Head of caudate nucleus (tissue), 42 donors: Measurements from ENCODE around the gene ALKBH5.

ENCODE experiments used
- DNase-seq, 42 donors: peaks; one replicate each; pipeline versions ENCODE4 v3.0.0 to v3.0.0-alpha.2; 2020 to 2021; ENCODE audit warnings: mixed read lengths in 7 of 42
- intact Hi-C: fragments of 100-400 bp; cut with DNase I; formaldehyde crosslinking; loops from one replicate; pipeline ENCODE4 v1.15.0; 2022

ALKBH5 gene

DNA sequence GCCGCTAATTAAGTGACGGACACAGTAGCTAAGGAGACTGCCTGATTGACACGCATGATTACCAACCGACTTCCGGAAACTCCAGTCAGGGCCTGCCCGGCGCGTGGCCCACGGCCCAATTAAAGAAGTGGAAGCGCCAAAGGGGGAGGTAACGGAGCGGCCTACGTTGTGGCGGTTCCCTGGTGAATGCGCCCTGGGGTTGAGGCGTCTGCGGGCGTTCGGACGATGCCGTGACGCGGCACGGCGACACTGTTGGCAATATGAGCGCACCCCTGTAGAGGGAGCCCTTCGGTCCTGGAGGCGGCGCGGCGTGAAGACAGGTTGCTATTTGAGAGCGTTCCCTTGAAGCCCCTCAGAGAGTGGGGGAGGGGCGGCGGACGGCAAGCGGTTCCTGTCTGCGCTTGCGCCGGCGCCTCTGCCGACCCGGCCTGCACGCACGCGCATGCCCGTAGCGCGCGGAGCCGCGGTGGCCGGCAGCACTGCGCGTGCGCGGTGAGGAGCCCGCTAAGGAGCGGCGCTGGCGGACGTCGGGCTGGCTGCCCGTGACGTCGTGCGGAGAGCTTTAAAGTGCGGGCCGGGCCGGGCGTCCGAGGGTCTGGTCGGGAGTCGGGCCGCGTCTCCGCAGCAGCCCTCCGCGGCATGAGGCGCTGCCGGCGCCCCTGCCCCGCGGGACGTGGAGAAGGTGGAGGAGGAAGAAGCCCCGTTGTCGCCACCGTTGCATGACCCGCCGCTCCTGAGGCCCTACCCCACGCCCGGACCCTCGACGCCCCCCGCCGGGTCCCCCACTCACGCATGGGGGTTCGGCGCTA lies at the start of gene ALKBH5:
Gene ALKBH5, plus strand, starts transcription at position 495 of the 809 bp plus-strand sequence. CDS start 416 bp downstream, outside the sequence.
- intact Hi-C loops, result loop anchor here (10.0 kb wide), 1 partner anchor 131 kb away; the partner anchor contains the start of genes SMCR8 and TOP3A

GRCh38 chr17:18136357-18136756 lies 47.3 kb upstream of the ALKBH5 start:
- no peak for DNase-seq
- intact Hi-C loops, result no loop called here

More for the DNA sequence above, at the start of gene ALKBH5:
- peak; percentile 94 to 99 (median 98) for DNase-seq

GRCh38 chr17:18138065-18138749 lies 45.4 kb upstream of the ALKBH5 start:
- no peak for DNase-seq

DNA sequence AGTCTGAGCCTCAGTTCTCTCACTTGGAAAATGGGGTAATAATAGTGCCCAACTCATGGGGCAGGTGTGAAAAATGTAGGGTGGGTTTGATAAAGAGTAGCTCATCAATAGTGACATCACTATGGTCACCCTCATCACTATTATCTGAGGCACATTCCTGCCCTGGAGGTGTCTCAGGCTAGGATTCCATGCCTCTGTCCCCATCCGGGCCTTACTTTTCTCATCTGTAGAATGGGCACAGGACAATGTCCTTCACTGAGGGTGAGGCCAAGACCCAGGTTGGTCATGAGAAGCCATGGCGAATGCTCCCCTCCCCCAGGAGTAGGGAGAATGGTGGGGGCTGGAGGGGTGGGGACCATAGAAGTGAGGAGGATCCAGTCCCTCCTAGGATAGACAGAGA lies 44.5 kb upstream of the ALKBH5 start:
- DNase-seq, result no peak
- intact Hi-C loops, result no loop called here

More at GRCh38 chr17:18138065-18138749, 45.4 kb upstream of the ALKBH5 start:
- intact Hi-C loops, result no loop called here

GRCh38 chr17:18139498-18139897 lies 44.1 kb upstream of the ALKBH5 start:
- intact Hi-C loops, result no loop called here
- no peak for DNase-seq

DNA sequence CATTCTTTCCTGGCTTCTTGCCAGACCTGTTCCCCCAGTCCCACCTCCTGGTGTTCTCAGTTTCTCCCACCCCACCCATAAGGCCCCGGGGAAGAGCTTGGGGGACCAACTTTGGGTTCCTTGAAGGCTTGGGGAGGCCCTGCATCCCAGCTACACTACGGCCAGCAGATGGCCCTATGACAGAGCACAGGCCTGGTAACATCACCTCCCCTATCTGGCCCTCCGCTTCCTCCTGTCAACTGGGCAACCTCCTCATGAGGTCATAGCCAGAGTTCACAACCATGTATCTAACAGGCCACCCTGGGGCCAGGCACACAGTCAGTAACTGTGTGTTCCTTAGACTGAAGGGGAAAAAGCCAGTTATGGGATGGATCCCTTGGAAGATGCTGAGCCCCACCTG lies 43.7 kb upstream of the ALKBH5 start:
- intact Hi-C loops, result no loop called here

DNA sequence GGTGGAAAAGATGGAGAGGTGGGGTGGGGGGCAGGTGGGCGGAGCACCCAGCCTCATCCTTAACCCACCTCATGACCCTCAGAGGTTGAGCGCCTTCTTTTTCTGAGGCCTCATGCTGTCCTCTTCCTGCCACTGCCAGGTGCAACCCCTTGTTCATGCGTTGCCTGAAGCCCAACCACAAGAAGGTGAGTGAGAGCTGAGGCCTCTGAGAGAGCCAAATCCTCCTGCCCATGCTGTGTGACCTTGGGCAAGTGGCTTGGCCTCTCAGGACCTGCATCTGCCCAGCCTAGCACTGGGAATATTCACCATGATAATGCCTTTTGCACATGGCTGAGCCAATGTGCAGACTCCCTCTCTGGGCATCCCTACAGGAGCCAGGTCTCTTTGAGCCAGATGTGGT lies 43.0 kb upstream of the ALKBH5 start:
- intact Hi-C loops, result no loop called here

More for the DNA sequence above, 43.7 kb upstream of the ALKBH5 start:
- DNase-seq, result no peak

GRCh38 chr17:18141210-18141803 lies 42.3 kb upstream of the ALKBH5 start:
- peak in 20 of 42 donors; percentile 13 to 80 (median 48) for DNase-seq
- intact Hi-C loops, result no loop called here

More for the DNA sequence above, 43.0 kb upstream of the ALKBH5 start:
- no peak for DNase-seq

DNA sequence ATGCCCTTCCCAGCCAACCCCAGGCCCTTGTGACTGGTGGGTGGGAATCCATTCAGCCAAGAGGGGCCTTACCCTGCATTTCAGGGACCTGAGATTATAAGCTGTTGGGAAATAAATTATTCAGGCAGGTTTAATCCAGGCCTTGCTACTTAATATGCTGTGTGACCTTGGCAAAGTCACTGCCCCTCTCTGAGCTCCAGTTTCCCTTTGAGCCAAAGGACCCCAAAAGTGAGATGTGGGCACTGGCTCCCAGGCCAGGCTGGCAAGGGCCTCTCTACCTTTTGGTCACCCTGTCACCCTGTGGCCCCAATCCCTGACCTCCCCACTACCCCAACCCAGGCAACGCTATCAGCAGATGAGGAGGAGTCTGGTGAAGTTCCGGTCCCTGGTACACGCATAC lies 41.2 kb upstream of the ALKBH5 start:
- no peak for DNase-seq
- intact Hi-C loops, result no loop called here

DNA sequence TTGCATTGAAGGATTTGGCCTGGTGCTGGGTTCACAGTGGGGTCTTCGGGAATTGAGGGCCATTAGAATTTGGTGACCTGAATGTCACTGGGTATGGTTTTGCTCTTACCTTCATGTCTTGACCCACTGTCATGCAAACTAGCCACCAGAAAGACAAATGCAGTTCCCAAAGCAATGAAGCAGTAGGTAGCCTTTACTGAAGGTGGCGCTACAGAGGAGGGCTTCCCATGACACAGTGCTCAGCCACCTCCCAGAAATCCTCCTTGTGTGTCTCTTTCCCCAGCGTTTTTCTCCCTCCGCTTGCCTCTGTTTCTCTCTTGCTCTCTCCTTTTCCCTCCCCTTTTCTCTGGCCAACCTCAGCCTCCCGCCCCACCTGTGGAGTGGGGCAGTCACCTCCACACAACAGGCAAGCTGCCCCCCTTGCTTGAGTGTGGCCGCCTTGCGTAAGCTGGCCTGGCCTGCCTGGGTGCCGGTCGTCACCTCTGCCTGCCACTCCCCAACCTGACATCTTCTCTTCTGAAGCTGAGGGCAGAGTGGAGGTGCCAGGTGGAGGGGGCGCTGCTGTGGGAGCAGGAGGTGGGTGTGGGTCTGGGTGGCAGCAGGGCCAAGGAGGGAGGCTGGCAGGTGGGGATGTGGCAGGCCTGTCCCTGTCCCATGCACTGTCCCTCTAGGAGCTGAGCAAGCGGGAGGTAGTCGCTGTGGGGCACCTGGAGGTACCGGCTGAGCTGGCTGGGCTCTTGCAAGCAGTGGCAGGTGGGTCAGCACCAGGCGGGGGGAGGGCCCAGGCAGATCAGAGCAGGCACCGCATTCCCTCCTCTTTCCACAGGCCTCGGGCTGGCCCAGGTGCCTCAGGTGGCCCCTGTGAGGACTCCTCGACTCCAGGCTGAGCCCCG lies 40.3 kb upstream of the ALKBH5 start:
- intact Hi-C loops, result no loop called here
- no peak for DNase-seq

DNA sequence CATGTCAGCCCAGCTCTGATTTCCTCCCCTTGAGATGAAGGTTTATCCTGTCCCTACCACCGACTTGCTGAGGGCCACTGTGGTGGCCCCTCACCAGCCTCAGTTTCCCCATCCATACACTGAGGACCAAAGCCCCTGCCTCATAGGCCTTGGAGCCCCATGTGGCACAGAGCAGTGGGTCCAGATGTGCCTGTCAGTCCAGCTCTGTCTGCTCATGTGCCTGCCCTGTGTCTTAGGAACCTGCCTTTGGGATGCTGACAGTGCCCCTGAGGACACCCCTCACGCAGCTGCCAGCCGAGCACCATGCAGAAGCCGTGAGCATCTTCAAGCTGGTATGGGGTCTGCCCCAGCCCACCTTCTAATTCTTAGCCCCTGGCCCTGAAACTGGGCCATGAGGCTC lies 39.4 kb upstream of the ALKBH5 start:
- no peak for DNase-seq
- intact Hi-C loops, result no loop called here

GRCh38 chr17:18144855-18145254 lies 38.8 kb upstream of the ALKBH5 start:
- no peak for DNase-seq
- intact Hi-C loops, result no loop called here

DNA sequence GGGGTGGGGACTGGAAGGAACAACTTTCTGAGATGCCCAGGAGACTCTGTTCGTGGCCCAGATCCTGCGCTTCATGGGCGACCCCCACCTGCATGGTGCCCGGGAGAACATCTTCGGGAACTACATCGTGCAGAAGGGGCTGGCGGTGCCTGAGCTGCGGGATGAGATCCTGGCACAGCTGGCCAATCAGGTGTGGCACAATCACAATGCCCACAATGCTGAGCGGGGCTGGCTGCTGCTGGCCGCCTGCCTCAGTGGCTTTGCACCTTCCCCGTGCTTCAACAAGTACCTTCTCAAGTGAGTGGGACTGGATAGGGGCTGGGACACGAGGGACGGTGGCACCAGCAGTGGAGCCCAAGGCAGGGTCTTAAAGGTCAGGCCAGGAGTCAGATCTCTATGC lies 37.8 kb upstream of the ALKBH5 start:
- intact Hi-C loops, result no loop called here
- no peak for DNase-seq

DNA sequence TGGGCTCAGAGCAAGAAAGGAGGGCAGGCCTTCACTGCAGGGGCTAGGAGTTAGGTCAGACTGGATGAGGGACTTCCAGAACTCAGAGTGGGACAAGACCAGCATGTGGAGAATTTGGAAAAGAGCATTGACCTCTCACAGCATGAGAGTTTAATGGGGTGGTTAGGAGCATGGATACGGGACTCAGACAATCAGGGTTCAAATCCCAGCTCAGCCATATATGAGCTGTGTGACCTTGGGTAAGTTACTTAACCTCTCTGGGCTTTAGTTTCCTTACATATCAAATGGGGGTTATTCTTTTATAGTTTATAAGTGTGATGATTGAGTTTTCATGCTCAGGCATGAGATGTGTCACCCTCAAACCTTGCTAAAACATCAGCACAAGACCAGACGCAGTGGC lies 37.4 kb upstream of the ALKBH5 start:
- DNase-seq, result no peak
- intact Hi-C loops, result no loop called here

- no peak for DNase-seq
These were observed 36.6 kb upstream of the ALKBH5 start for GRCh38 chr17:18146980-18147379.

DNA sequence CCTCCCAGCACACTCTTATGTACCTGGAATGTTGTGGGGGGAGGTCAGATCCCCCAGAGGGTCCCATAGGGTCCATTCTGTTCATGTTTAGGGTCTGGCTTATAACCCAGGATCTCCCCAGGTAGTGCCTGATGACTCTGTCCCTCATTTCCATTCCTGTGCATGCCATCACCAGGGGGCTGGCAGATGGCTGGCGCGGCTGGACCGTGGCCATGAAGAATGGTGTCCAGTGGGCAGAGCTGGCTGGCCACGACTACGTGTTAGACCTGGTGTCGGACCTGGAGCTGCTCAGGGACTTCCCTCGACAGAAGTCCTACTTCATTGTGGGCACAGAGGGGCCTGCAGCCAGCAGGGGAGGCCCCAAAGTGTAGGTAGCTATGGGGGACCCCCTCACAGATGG lies 35.0 kb upstream of the ALKBH5 start:
- intact Hi-C loops, result no loop called here
- no peak for DNase-seq

More at GRCh38 chr17:18146980-18147379, 36.6 kb upstream of the ALKBH5 start:
- intact Hi-C loops, result no loop called here

DNA sequence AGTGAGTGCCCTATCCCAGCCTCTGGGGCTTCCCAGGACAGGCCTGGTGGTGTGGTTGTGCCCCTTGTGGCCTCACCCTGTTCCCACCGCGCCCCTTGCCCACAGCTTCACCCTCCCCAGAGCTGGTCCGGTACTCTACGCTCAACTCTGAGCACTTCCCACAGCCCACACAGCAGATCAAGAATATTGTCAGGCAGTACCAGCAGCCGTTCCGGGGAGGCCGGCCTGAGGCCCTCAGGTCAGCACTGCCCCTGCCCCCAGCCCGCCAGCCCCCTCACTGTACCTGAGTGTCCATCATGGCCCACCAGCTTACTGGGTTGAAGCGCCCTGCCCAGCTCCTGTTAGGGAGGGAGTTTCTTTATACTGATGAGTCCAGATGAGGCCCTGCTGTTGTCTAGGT lies 32.3 kb upstream of the ALKBH5 start:
- intact Hi-C loops, result no loop called here
- no peak for DNase-seq

DNA sequence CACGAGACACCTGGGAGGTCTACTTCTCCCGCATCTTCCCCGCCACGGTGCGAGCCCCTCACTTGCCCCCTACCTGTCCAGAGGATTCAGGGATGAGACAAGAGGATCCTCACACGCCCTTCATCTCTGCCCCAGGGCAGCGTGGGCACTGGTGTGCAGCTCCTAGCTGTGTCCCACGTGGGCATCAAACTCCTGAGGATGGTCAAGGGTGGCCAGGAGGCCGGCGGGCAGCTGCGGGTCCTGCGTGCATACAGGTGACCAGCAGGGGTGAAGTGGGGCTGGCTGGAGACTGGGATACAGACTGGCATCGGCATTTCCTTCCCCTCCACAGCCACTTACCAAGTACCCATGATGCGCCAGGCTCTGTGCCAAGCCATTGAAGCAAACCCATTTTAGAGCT lies 28.4 kb upstream of the ALKBH5 start:
- intact Hi-C loops, result no loop called here
- no peak for DNase-seq
